Measurements from ENCODE around the gene SEMA4B.

DNA sequence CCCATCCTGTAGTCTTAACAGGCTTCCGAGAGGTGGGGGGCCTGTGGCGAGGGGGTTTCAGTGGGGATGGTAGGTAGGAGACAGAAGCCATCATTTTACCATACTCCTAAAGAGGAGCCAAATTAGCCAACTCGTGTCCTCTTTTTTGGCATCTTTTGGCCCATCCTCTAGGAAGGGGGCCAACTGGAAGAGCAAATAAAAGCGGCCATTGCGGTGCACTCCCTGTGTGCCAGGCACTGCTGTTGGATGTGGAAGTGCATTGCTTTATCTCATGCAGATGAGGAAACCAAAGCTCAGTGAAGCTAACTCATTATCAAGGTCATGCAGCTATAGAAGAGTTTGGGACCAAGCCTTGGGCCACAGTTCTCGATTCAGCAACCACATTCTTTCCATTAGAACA, 6.1 kb downstream of the SEMA4B start:
- TF ChIP-seq POLR2A (IDR thresholded peaks at IDR 0.05) (no peak), POLR2AphosphoS5 (IDR thresholded peaks at IDR 0.05) (no peak)
- TF ChIP-seq, protein P1, sequence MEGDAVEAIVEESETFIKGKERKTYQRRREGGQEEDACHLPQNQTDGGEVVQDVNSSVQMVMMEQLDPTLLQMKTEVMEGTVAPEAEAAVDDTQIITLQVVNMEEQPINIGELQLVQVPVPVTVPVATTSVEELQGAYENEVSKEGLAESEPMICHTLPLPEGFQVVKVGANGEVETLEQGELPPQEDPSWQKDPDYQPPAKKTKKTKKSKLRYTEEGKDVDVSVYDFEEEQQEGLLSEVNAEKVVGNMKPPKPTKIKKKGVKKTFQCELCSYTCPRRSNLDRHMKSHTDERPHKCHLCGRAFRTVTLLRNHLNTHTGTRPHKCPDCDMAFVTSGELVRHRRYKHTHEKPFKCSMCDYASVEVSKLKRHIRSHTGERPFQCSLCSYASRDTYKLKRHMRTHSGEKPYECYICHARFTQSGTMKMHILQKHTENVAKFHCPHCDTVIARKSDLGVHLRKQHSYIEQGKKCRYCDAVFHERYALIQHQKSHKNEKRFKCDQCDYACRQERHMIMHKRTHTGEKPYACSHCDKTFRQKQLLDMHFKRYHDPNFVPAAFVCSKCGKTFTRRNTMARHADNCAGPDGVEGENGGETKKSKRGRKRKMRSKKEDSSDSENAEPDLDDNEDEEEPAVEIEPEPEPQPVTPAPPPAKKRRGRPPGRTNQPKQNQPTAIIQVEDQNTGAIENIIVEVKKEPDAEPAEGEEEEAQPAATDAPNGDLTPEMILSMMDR (IDR thresholded peaks at IDR 0.05 in 8 of 11, conservative IDR thresholded peaks at IDR 0.05 in 3 of 11) = no peak
